HG02571 (cell line): Measurements from ENCODE around the gene H1-8.
"Not testable (repeated sequence)": the region's sequence is repeated elsewhere in the genome, so short reads cannot be mapped to it uniquely, and the experiment has no call there.

Experiments used
- ATAC-seq: cut with Tn5 transposase; IDR thresholded peaks from one replicate; pipeline ENCODE4 v1.9.1; 2021; ENCODE audit warnings: mild to moderate bottlenecking, moderate library complexity; ENCODE audit not compliant: unreplicated experiment

H1-8 gene

DNA sequence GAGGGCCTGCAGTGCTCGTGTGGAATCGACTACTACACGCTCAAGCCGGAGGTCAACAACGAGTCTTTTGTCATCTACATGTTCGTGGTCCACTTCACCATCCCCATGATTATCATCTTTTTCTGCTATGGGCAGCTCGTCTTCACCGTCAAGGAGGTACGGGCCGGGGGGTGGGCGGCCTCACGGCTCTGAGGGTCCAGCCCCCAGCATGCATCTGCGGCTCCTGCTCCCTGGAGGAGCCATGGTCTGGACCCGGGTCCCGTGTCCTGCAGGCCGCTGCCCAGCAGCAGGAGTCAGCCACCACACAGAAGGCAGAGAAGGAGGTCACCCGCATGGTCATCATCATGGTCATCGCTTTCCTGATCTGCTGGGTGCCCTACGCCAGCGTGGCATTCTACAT, 10.7 kb upstream of the H1-8 start:
- ATAC-seq = no peak

- ATAC-seq = no peak
Measured at GRCh38 chr3:129533406-129533805, 9.6 kb upstream of the H1-8 start.

DNA sequence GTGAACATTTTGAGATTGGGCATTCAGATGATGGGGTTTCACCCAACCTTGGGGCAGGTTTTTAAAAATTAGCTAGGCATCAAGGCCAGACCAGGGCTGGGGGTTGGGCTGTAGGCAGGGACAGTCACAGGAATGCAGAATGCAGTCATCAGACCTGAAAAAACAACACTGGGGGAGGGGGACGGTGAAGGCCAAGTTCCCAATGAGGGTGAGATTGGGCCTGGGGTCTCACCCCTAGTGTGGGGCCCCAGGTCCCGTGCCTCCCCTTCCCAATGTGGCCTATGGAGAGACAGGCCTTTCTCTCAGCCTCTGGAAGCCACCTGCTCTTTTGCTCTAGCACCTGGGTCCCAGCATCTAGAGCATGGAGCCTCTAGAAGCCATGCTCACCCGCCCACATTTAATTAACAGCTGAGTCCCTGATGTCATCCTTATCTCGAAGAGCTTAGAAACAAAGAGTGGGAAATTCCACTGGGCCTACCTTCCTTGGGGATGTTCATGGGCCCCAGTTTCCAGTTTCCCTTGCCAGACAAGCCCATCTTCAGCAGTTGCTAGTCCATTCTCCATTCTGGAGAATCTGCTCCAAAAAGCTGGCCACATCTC, 8.4 kb upstream of the H1-8 start:
- no peak for ATAC-seq

GRCh38 chr3:129535075-129535474, 7.9 kb upstream of the H1-8 start:
- no peak for ATAC-seq

DNA sequence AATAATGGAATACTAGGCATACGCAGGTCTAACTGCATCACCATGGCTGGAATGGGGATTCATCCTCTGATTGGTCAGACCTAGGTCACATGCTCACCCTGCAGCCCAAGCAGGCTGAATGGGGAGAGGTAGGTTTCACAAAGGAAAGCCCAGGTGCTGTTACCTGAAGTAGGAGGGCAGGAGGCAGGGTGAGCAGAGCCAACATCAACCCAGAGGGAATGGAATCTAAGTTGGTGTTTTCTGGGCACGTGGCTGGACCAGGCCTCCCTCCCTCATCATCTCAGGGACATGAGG, 6.7 kb upstream of the H1-8 start:
- ATAC-seq = no peak

DNA sequence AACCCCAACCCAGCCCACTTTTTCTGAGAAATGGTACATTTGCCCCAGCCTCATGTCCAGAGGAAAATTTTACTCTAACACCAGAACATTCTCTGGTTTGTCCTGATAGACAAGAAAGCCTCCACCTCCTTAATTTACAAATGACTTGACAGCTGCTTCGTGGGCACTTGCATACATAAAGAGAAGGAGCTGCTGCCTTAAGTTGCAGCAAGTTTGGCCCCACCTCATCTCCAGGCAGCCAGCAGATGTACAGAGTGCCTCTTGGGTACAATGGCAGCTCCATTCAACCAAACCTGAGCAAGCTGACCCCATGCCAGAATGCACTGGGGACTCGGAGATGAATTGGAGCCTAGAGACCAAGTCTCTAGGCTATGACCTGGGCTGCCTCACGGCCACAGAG, 6.2 kb upstream of the H1-8 start:
- ATAC-seq = no peak

GRCh38 chr3:129539206-129539605, 3.8 kb upstream of the H1-8 start:
- ATAC-seq = no peak

GRCh38 chr3:129540776-129541516, 2.0 kb upstream of the H1-8 start:
- no peak for ATAC-seq

DNA sequence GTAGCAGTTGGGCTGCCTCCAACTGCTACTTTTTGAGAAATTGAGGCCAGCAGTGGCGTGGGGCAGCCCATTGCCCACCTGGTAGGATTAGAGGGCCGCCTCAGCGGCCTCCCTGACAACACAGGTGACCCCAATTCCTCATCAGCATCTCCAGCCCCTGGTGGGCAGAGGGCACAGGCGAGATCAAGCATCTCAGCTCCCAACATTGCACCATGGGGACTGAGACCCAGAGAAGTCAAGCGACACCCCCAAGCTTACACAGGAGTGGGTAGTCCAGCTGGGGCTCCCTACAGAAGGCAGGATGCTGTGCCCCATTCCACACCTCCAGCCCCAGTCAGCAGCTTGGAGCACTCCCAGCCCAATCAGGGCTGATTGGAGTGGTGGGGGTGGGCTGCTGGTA, 228 bp upstream of the H1-8 start:
- ATAC-seq = no peak

- no peak for ATAC-seq
Measured at GRCh38 chr3:129543999-129544398, 1.0 kb downstream of the H1-8 start.

DNA sequence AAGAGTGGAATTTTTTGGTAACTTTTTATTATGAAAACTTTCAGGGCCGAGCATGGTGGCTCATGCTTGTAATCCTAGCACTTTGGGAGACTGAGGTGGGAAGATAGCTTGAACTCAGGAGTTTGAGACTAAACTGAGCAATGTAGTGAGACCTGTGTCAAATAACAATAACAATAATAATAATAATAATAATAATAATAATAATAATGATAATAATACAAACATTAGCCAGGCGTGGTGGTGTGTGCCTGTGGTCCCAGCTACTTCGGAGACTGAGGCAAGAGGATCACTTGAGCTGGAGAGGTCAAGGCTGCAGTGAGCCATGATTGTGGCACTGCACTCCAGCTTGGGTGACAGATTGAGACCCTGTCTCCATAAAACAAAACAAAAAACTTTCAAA, 3.0 kb downstream of the H1-8 start:
- ATAC-seq = not testable (repeated sequence)

DNA sequence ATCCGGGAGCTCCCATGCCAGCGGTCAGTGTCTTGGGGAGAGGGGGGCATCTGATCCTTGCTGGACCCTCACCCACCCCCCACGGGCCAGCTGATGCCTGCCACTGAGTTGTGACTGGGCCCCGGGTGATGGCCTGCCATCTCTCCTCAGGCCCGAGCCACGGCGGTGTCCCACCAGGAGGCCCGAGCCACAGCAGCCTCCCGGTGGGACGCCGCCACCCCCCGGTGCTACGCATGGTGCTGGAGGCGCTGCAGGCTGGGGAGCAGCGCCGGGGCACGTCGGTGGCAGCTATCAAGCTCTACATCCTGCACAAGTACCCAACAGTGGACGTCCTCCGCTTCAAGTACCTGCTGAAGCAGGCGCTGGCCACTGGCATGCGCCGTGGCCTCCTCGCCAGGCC, 4.3 kb downstream of the H1-8 start:
- ATAC-seq = no peak

- no peak for ATAC-seq
Measured at GRCh38 chr3:129548104-129548965, 5.4 kb downstream of the H1-8 start.

DNA sequence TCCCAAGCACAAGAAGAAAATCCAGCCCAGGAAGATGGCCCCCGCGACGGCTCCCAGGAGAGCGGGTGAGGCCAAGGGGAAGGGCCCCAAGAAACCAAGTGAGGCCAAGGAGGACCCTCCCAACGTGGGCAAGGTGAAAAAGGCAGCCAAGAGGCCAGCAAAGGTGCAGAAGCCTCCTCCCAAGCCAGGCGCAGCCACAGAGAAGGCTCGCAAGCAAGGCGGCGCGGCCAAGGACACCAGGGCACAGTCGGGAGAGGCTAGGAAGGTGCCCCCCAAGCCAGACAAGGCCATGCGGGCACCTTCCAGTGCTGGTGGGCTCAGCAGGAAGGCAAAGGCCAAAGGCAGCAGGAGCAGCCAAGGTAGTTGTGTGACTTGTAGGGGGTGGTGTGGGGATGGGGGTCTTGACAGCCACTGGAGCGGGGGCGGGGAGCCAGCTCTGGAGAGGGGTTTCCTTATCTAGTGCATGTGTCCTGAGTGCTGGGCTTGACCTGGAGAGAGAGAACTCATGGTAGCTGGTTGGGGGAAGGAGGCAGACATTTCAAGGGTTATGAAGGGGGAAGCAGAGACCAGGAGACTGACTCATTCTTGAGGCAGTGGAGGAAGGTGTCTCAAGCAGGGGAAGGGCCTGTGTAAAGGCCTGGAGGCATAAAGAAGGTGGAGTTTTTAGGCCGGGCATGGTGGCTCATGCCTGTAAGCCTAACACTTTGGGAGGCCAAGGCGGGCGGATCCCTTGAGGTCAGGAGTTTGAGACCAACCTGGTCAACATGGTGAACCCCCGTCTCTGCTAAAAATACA, 6.2 kb downstream of the H1-8 start:
- ATAC-seq = no peak

GRCh38 chr3:129549805-129550204, 6.8 kb downstream of the H1-8 start:
- ATAC-seq = no peak

DNA sequence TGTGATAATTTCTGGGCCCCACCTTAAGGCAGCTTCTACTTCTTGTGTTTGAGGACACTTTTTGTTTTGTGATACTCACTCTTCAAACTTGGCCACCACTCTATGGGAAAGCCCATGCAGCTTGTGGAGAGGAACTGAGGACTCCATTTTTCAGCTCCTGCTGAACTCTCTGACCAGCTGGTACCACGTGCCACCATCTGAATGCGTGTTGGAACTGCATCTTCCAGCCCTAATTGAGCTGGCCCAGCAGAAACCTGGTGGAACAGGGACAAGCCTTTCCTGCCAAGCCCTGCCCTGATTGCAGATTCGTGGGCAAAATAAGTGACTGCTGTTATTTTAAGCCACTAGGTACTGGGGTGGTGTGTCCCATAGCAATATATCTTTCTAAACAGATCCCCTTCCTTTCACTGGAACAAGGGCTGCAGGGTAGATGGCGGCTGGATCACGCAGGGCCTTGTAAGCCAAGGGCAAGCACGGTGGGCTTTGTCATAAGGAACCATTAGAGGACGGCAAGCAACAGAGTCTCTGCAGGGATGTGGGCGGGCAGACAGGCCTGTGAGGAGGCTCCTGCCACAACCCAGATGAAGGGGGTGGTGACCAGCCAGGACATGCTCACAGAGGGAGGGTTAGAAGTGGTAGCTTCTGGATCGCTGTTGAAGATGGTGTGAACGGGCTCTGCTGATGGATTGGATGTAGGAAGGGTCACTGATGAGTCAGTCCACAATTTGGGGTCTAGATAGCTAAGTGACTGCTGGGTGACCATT, 9.5 kb downstream of the H1-8 start:
- no peak for ATAC-seq

DNA sequence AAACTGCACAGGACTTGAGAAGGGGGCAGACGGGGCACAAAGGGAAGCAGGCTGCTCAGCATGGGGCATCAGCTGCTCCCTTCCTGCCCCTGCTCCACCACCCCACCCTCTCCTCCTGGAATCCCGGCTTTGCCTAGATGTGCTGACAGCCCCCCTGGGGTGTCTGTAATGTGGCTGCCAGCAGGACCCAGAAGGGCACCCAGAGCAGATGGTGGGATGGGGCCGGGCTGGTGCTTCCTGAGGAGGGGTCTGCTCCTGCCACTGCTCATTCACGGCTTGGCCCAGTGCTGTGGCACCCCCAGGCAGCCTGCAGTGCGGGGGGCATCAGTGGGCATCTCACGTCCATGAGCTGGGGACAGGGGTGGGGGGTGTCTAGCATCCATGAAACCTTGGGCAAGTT, 10.2 kb downstream of the H1-8 start:
- no peak for ATAC-seq

- ATAC-seq = no peak
Measured at GRCh38 chr3:129553719-129554118, 10.7 kb downstream of the H1-8 start.

DNA sequence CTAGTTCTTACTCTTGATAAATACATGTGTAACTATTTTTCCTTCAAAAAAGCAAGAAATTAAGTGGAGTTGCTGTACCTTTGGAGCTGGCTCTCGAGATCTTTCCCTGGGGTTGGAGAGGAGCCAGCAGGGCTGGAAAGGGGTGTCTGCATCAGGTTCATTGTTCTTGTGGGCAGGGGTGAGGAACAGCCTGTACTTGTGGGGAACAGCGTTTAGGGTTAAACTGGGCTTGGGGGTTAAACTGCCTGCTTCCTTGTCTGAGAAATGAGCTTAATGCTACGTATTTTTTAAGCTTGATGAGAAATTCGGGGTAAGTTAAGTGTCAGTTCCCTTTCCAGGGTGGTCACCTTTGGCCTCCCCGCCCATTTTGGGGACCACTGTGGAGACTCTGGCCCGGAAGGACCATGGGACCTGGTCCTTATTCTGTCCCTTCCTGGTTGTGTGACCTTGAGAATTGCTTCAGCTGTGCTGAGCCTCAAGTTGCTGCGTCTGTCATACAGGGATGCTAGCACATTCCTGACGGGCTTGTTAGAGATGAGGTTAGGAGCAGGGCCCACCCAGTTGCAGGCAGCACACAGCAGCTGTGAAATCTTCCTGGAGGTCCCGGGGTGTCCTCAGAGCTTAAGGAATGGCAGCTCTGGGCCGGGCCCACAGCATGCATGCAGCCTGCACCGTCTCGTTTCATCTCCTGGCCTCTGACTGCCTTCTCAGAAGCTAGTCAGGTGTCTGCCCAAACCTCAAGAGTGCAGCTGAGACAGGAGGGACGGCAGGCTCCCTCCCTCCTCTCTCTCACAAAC, 11.6 kb downstream of the H1-8 start:
- ATAC-seq = no peak

- ATAC-seq = no peak
Measured at GRCh38 chr3:129555153-129555550, 12.2 kb downstream of the H1-8 start.
